SK-N-SH (cell line): ENCODE measurements around the gene SNU13. TPM values are rescaled to one million over a fixed set of nuclear protein-coding genes. Genes with fewer than 3 reads are reported as not detected.

ENCODE experiments used
- CTCF ChIA-PET: fragments of 300-600, 350-600 bp; formaldehyde crosslinking; extraction: SDS; loops from one replicate; lab custom pipeline; 2021; lab: Yijun Ruan, JAX
- POLR2A ChIA-PET: fragments of 350-600 bp; sonication (Branson Sonifier 250); formaldehyde crosslinking; extraction: SDS; loops from one replicate; lab custom pipeline; 2020; ENCODE audit warnings: antibody characterized with exemption, inconsistent platforms; lab: Yijun Ruan, JAX
- DNase-seq: peaks from one replicate; pipeline ENCODE4 v3.0.0; 2012
- H2AFZ ChIP-seq: fragments of 200-600 bp; sonication (generic); 2 replicates; pipeline ENCODE4 v1.8.1; 2016; ENCODE audit warnings: antibody characterized with exemption, mild to moderate bottlenecking, low read depth
- H3F3A ChIP-seq: fragments of 200-600 bp; sonication (generic); replicated peaks from 2 replicates; pipeline ENCODE3; 2016; ENCODE audit warnings: antibody characterized with exemption, mild to moderate bottlenecking; ENCODE audit not compliant: insufficient read depth
- H3K27ac ChIP-seq, 2 experiments: fragments of 200-500 bp in 1 of 2; fragments of 200-600 bp in 1 of 2; sonication (Bioruptor generic) in 1 of 2; sonication (generic), shearing (Covaris generic) in 1 of 2; 2 replicates each; pipeline versions ENCODE4 v1.5.1 to v1.6.1; 2014 to 2016; ENCODE audit warnings: low read depth in 2 of 2, inconsistent platforms in 1 of 2, low read length in 1 of 2, mild to moderate bottlenecking in 1 of 2, mixed read lengths in 1 of 2
- H3K27me3 ChIP-seq: fragments of 200-600 bp; sonication (generic), shearing (Covaris generic); 2 replicates; pipeline ENCODE4 v1.6.1; 2016; ENCODE audit warnings: mixed run types; ENCODE audit not compliant: insufficient read depth
- H3K36me3 ChIP-seq, 2 experiments: fragments of 200-500 bp in 1 of 2; fragments of 200-600 bp in 1 of 2; sonication (Bioruptor generic) in 1 of 2; sonication (generic) in 1 of 2; replicated peaks in 1 of 2; 2 replicates each; pipeline versions ENCODE3 to v1.5.1; 2014 to 2016; ENCODE audit warnings: low read length in 1 of 2, mild to moderate bottlenecking in 1 of 2; ENCODE audit not compliant: insufficient read depth in 2 of 2, control insufficient read depth in 1 of 2
- H3K4me1 ChIP-seq, 2 experiments: fragments of 200-500 bp in 1 of 2; fragments of 200-600 bp in 1 of 2; sonication (Bioruptor generic) in 1 of 2; sonication (generic), shearing (Covaris generic) in 1 of 2; 2 replicates each; pipeline versions ENCODE4 v1.5.1 to v1.6.1; 2014 to 2016; ENCODE audit warnings: low read depth in 1 of 2, low read length in 1 of 2, mixed run types in 1 of 2; ENCODE audit not compliant: insufficient read depth in 2 of 2, control insufficient read depth in 1 of 2
- H3K4me2 ChIP-seq: fragments of 200-600 bp; sonication (generic), shearing (Covaris generic); 2 replicates; pipeline ENCODE4 v1.6.1; 2017; ENCODE audit warnings: mixed run types
- H3K4me3 ChIP-seq, 2 experiments: fragments of 200-500 bp in 1 of 2; fragments of 200-600 bp in 1 of 2; sonication (Bioruptor generic) in 1 of 2; sonication (generic), shearing (Covaris generic) in 1 of 2; 2 replicates each; pipeline versions ENCODE4 v1.5.1 to v1.8.1; 2014 to 2016; ENCODE audit warnings: low read depth in 2 of 2, inconsistent platforms in 1 of 2, low read length in 1 of 2, mild to moderate bottlenecking in 1 of 2, mixed read lengths in 1 of 2, moderate library complexity in 1 of 2
- H3K79me2 ChIP-seq: fragments of 200-600 bp; sonication (generic); 2 replicates; pipeline ENCODE4 v1.8.1; 2017; ENCODE audit warnings: mild to moderate bottlenecking; ENCODE audit not compliant: insufficient read depth
- H3K9ac ChIP-seq: fragments of 200-600 bp; sonication (generic); 2 replicates; pipeline ENCODE4 v1.6.1; 2017; ENCODE audit warnings: mixed run types
- H3K9me2 ChIP-seq: fragments of 200-600 bp; sonication (generic); 2 replicates; pipeline ENCODE4 v1.6.1; 2017; ENCODE audit warnings: mixed run types
- H3K9me3 ChIP-seq: fragments of 200-600 bp; sonication (generic); 2 replicates; pipeline ENCODE4 v1.6.1; 2017; ENCODE audit warnings: mixed run types, mild to moderate bottlenecking, moderate library complexity
- H4K20me1 ChIP-seq: fragments of 200-600 bp; sonication (generic); 2 replicates; pipeline ENCODE4 v1.6.1; 2017; ENCODE audit warnings: mild to moderate bottlenecking, mixed run types; ENCODE audit not compliant: insufficient read depth
- CHD2 ChIP-seq: fragments of 150-350 bp; IDR thresholded peaks from 2 replicates; pipeline ENCODE4 v1.6.1; 2018; ENCODE audit warnings: low read length; ENCODE audit not compliant: partially characterized antibody
- EZH2phosphoT487 ChIP-seq: fragments of 200-600 bp; sonication (generic); IDR thresholded peaks from 2 replicates; pipeline ENCODE4 v1.6.1; 2017; ENCODE audit warnings: low read depth, mixed run types, mild to moderate bottlenecking, antibody characterized with exemption, moderate library complexity, borderline replicate concordance
- FOXJ3 ChIP-seq: sonication (generic); formaldehyde crosslinking; IDR thresholded peaks from 2 replicates; pipeline ENCODE4 v1.5.1; 2020; ENCODE audit warnings: mild to moderate bottlenecking, missing genetic modification reagents
- GABPA ChIP-seq: IDR thresholded peaks from 2 replicates; pipeline ENCODE4 v1.4.0; 2012; ENCODE audit warnings: low read depth, mild to moderate bottlenecking
- JUND ChIP-seq: IDR thresholded peaks from 2 replicates; pipeline ENCODE4 v1.4.0; 2012
- MAX ChIP-seq: IDR thresholded peaks from 2 replicates; pipeline ENCODE4 v1.4.0; 2012; ENCODE audit warnings: low read depth
- NFIC ChIP-seq: IDR thresholded peaks from 2 replicates; pipeline ENCODE4 v1.4.0; 2012; ENCODE audit warnings: borderline replicate concordance
- POLR2AphosphoS5 ChIP-seq: IDR thresholded peaks from 2 replicates; pipeline ENCODE4 v1.6.1; 2012; ENCODE audit warnings: low read depth, low read length
- RCOR1 ChIP-seq: fragments of 150-350 bp; IDR thresholded peaks from 2 replicates; pipeline ENCODE4 v1.6.1; 2017; ENCODE audit warnings: antibody characterized with exemption, low read length
- RFX5 ChIP-seq: IDR thresholded peaks from 2 replicates; pipeline ENCODE4 v1.6.1; 2012; ENCODE audit warnings: mild to moderate bottlenecking, improper control_type of control experiment, low read length
- TAF1 ChIP-seq: IDR thresholded peaks from 2 replicates; pipeline ENCODE4 v1.6.1; 2012; ENCODE audit warnings: low read depth, mild to moderate bottlenecking, low read length, moderate library complexity, borderline replicate concordance
- WGBS: methylation state at CpG from one replicate; pipeline ENCODE4 v1.1.6; 2017; ENCODE audit warnings: low lambda C conversion rate; 5-methylcytosine and 5-hydroxymethylcytosine counted together
- polyA plus RNA-seq, 3 experiments: library from polyadenylated mRNA; depleted of rRNA; stranded (reverse); fragments of >200 nt; gene quantifications; 2 replicates each; pipeline ENCODE4 v1.2.3, GENCODE V29; 2012
- TF ChIP-seq, protein P1 (sequence below): fragments of 150-350 bp; IDR thresholded peaks from 2 replicates; pipeline ENCODE4 v1.6.1; 2016; ENCODE audit warnings: mild to moderate bottlenecking, low read depth, low read length
- TF ChIP-seq, protein P2 (sequence below): fragments of 150-350 bp; IDR thresholded peaks from 2 replicates; pipeline ENCODE4 v1.6.1; 2017; ENCODE audit warnings: antibody characterized with exemption, low read length, low read depth, borderline replicate concordance

Gene SNU13
- polyA plus RNA-seq, 1 of the 3 experiments (the other 2 are of a cell fraction), result 282 TPM

- Histone ChIP-seq H3K4me3 (no peak overlapping the region), H2AFZ (no peak overlapping the region), H3K4me1 (no peaks in the 10 kb centered on the region; a peak in 1 of 4 replicates), H3K36me3 (peaks cover 18 to 19% of the 10 kb centered on the region in 2 experiments), H3K9ac (no peak overlapping the region), H3K9me3 (no peaks in the 10 kb centered on the region), H3K27ac (no peak overlapping the region), H3F3A (no peaks in the 10 kb centered on the region), H3K4me2 (no peak overlapping the region), H3K27me3 (no peaks in the 10 kb centered on the region), H4K20me1 (no peaks in the 10 kb centered on the region), H3K9me2 (no peaks in the 10 kb centered on the region), H3K79me2 (peaks cover 33% of the 10 kb centered on the region)
- no peak for TF ChIP-seq NFIC
- TF ChIP-seq, protein P1, sequence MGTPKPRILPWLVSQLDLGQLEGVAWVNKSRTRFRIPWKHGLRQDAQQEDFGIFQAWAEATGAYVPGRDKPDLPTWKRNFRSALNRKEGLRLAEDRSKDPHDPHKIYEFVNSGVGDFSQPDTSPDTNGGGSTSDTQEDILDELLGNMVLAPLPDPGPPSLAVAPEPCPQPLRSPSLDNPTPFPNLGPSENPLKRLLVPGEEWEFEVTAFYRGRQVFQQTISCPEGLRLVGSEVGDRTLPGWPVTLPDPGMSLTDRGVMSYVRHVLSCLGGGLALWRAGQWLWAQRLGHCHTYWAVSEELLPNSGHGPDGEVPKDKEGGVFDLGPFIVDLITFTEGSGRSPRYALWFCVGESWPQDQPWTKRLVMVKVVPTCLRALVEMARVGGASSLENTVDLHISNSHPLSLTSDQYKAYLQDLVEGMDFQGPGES, result no peak
- TF ChIP-seq TAF1, result no peak
- no peak for TF ChIP-seq RCOR1
- no peak for TF ChIP-seq EZH2phosphoT487
- no peak for TF ChIP-seq MAX
- TF ChIP-seq, protein P2, sequence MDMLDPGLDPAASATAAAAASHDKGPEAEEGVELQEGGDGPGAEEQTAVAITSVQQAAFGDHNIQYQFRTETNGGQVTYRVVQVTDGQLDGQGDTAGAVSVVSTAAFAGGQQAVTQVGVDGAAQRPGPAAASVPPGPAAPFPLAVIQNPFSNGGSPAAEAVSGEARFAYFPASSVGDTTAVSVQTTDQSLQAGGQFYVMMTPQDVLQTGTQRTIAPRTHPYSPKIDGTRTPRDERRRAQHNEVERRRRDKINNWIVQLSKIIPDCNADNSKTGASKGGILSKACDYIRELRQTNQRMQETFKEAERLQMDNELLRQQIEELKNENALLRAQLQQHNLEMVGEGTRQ, result no peak
- TF ChIP-seq JUND, result no peak
- TF ChIP-seq CHD2, result no peak
- DNase-seq, result no peak
- ChIA-PET CTCF (interaction anchor here (1.5 kb wide), 1 partner anchor 9 kb away, joined by 5 read pairs; no protein-coding TSS in a partner anchor), POLR2A (no interaction called here)
- 97% methylated on average over 4 of the region's 4 CpGs for WGBS
Observed at GRCh38 chr22:41676134-41676533, 12.5 kb downstream of the SNU13 start.

- Histone ChIP-seq H3K36me3 (peaks cover 11 to 14% of the 10 kb centered on the region in 2 experiments), H3K4me2 (no peak overlapping the region), H2AFZ (no peak overlapping the region), H3K4me3 (no peak overlapping the region), H3K79me2 (peaks cover 20% of the 10 kb centered on the region), H3K27ac (no peak overlapping the region), H3K9me3 (no peaks in the 10 kb centered on the region), H3K27me3 (no peaks in the 10 kb centered on the region), H3K4me1 (no peaks in the 10 kb centered on the region), H3K9ac (no peak overlapping the region), H3K9me2 (no peaks in the 10 kb centered on the region), H4K20me1 (no peaks in the 10 kb centered on the region), H3F3A (no peaks in the 10 kb centered on the region)
- ChIA-PET POLR2A (no interaction called here), CTCF (no interaction called here)
- DNase-seq, result no peak
- 92% methylated on average over 10 of the region's 12 CpGs for WGBS
- TF ChIP-seq RFX5, result no peak
- TF ChIP-seq FOXJ3 (CRISPR knock-in tag), result no peak
- no peak for TF ChIP-seq POLR2AphosphoS5
- TF ChIP-seq NFIC, result no peak
- no peak for TF ChIP-seq GABPA
- TF ChIP-seq, all 33 proteins: peak for 0
Observed at GRCh38 chr22:41674846-41675340, 13.8 kb downstream of the SNU13 start.
